ENCODE data around the gene TPD52L2.
"Not testable (repeated sequence)": the region's sequence is repeated elsewhere in the genome, so short reads cannot be mapped to it uniquely, and the experiment has no call there.

TPD52L2 gene

DNA sequence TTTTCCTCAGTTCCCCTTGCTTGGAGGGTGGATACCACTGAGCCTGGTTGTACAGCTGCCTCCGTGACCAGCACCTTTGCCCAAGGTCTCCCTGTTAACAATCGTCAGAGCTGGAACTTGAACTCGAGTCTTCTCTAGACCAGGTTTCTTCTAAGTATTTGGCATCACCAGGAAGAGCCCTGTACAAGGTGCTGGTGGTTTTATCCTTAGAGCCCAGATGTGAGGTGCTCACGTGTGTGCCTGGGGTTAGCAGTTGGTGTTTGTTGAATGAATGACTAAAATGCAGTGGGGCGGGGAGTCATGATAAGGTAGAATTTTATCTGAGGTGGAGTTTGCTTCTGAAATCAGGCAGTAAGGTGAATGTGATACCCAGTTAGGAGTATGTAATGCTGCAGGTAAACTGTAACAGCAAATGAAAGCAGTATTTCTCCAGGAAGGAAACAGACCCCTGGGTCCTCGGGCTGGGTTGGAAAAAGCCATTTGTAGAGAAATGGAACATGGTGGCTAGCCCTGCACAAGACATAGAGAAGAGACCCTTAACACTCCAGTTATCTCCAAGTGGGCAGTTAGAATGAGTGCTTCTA is 33.0 kb downstream of the TPD52L2 start:
- no peak for DNase-seq

DNA sequence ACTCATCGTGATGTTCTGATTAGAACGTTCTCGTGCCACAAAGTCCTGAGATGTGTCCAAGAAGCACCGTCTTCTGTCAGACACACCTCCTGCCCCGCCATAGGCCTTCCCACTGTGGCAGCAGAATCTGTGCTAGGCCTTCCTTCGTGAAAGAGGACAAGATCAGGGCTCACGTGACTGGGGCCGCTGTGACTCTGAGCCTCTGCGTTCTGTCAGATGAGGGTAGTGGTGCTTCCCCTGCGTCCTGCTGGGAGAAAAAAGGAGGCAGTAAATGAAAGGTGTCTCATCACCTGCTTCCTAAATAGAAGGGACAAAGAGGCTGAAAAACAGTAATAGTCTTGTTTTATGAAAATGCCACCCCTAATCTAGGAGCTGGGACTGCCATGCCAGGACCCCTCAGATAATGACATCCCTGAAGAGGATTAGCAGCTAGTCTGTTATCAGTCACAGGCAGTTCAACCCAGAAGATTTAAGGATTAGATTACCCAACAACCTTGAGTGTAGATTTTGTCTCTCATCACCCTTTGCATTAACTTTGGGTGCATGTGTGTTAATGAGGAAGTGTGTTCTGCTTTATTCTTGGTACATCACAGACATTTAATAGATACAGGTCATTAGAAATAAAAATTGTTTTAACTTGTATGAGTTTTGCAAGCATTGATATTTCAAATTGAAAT is 34.0 kb downstream of the TPD52L2 start:
- peak in 1 of 2 donors; percentile 29 for DNase-seq

DNA sequence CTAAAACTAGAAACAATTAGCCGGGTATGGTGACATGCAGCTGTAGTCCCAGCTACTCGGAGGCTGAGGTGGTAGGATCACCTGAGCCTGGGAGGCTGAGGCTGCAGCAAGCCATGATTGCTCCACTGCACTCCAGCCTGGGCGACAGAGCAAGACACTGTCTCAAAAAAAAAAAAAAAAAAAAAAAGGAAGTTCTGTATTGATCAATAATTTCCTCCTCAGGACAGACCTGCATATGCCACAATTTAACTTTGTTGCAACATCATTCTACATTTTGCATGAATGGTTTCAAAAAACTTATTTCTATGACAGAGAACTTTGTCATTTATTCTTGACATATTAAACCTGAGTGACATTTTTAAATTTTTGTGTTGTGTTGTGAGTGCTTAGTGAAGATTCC is 35.3 kb downstream of the TPD52L2 start:
- no peak for DNase-seq

DNA sequence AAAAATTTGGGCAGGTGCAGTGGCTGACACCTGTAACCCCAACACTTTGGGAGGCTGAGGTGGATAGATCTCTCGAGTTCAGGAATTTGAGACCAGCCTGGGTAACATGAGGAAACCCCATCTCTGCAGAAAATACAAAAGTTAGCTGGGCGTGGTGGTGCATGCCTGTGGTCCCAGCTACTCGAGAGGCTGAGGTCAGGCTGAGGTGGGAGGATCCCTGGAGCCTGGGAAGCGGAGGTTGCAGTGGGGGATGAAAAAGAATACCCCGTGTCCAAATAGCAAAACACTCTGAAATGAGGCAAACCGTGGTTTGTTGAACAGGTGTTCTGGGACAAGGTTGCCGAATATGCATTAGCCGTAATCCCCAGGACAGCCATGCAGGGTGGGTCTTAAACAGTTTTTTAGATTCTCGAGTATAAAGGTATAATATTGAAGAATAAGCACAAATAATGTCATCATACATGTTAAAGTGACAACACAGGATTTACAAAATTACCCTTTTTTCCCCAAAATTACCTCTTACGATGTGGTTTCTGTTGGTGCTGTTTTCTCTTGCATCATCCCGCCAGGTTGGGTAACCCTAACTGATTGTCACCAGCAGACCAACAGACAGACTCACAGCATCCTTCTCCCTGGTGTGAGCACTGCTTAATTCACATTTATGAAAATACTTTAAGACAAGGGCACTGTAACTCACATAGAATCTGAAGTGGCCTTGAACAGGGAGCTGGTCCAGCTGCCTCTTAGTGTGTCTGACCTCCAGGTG is 38.9 kb downstream of the TPD52L2 start:
- no peak for DNase-seq

DNA sequence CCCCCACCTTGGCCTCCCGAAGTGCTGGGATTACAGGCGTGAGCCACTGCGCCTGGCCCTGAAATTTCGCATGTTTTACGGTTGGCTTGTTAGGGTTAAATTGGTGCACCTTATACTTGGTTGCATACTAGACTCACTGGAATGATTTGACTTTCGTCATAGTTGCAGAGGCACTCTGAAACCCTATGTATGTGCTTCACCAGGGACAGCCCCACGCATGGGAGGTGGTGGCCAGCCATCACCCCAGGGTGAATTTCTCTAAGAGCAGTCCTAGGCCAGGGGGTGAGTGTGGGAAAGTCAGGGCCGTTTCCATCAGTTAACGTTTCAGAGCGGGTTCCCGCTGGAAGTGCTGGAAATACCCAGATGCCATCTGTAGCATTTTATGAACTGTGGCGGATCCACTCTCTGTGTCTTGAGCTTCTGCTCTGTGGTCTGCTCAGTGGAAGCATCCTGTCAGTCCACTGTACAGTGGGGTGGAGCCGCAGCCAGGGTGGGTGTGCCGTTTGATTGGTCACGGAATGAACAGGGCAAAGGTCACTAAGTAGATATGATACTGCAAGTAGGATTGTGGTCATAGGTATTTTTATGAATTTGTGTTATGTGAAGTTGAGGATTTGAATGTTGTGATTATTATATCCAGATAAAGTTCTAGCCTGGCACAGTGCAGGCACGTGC is 43.1 kb downstream of the TPD52L2 start:
- no peak for DNase-seq

DNA sequence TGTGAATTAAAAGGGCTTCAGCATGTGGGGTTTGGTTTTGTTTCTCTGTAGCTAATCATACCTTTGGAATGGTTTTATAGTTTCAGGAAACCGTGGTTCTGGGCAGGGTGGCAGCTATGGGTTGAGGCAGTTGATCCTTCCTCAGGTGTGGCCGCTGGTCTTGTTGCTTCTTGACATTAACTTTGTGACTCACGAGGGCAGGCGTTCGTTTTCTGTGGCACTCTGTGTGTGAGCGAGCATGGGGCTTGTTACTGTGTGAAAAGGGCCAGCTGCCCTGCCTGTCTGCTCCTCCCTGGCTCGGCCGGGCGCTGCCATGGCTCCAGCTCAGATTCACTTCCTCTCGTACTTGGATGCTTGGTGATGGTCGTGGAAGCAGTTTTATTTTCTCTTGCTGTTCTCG is 46.1 kb downstream of the TPD52L2 start:
- no peak for DNase-seq

DNA sequence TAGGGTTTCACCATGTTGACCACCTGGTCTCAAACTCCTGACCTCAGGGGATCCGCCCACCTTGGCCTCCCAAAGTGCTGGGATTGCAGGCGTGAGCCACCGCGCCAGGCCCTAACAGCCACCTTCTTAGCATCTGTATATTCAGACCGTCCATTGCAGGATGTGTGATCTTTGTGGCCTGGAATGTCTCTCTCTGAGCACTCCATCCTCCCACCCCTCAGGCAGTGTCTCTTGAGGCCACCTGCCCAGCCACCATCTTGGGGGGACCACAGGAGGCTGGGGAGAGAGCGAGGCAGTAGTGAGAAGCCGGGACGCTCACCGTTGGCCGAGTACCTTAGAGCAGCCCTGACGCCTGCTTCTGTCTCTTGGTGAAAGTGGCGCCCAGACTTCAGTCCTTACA is 48.7 kb downstream of the TPD52L2 start:
- DNase-seq, result no peak

DNA sequence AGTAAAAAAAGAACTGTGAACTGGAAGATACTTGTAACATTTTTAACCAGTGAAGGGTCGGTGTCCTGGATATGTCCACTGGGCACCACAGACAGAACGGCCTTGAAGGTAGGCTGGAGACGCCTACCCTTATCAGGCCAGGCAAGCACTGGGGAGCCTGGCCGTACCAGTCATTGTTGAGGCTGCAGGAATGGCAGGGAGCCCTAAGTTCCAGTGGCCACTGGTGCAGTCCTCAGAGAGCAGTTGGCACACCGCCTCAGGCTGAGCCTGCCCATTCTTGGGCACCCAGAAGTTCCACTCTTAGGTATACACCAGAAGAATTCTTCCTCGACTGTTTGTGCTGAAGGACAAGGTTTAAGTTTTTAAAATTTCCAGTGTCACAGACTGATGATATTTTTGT is 50.4 kb downstream of the TPD52L2 start:
- DNase-seq, result no peak

DNA sequence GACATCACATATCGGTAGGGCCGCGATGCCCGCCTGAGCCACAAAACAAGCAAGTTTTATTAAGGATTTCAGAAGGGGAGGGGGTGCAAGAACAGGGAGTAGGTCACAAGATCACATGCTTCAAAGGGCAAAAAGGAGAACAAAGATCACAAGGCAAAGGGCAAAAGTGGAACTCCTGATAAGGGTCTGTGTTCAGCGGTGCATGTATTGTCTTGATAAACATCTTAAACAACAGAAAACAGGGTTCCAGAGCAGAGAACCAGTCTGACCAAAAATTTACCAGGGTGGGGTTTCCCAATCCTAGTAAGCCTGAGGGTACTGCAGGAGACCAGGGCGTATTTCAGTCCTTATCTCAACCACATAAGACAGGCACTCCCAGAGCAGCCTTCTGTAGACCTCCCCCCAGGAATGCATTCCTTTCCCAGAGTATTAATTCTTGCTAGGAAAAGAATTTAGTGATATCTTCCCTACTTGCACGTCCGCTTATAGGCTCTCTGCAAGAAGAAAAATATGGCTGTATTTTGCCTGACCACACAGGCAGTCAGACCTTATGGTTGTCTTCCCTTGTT is 51.4 kb downstream of the TPD52L2 start:
- DNase-seq, result not testable (repeated sequence)

DNA sequence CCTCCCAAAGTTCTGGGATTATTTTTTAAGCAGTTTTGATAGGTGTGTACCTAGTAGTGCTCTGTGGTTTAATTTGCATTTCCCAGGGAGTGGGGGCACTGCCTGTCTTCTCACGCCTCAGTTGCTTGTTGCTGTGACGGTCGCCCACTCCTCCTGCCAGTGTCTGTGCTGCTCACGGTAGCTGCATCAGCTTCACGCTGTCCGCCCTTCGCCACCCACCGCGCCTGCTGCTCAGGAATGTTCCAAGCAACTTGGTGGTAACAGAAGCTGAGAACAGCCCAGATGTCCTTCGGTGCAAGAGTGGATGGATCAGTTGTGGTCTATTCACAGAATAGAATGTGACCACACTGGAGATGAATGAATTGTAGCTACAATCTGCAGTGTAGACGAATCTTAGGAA is 52.7 kb downstream of the TPD52L2 start:
- DNase-seq, result peak in 1 of 2 donors; percentile 19

DNA sequence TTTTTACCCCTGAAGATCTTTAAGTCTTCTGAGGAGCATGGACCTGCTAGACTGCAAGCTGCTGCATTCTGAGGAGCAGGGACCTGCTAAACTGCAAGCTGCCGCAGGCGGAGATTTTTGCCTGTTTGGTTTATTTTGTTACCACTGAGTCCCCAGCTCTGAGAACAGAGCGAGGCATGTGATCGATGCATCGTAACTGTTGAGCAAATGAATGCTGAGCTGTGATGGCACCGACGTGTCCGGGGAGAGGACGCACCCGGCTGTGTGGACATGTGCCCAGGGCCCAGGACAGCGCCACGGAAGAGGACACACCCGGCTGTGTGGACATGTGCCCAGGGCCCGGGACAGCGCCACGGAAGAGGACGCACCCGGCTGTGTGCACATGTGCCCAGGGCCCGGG is 54.1 kb downstream of the TPD52L2 start:
- DNase-seq, result no peak

DNA sequence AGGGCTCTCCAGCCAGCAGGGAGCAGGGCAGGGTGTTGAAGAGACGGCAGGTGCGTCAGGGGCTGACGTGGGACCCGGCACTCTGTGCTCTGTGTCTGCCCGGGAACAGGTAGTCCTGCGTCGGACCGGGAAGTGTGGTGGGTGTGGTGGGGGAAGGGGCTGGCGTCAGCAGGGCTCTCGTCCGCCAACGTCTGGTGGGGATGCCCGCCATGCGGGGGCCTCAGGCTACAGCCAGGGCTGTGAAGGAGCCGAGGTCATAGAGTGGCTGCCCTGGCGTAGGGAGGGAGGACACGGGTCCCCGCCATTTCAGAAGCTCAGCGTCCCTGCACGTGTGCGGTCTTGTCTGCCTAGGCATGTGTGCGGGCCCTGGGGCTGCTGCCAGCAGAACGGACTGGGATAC is 55.2 kb downstream of the TPD52L2 start:
- no peak for DNase-seq

DNA sequence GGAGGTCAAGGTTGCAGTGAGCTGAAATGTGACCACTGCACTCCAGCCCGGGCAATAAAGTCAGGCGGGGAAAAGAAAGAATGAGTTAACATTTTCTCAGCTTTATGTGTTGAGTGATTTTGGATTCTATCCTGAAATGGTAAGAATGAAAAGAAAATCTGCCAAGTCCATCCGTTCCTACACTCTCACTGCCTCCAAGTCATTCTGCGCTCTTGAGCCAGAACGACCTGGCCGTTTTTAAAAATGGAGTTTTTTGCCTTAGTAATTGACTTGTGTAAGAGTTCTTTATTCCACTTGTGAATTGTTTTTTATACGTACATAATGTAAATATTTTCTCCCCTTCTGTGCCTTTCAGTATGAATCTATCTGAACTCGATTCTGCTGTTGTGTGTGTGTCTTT is 58.6 kb downstream of the TPD52L2 start:
- DNase-seq, result no peak

DNA sequence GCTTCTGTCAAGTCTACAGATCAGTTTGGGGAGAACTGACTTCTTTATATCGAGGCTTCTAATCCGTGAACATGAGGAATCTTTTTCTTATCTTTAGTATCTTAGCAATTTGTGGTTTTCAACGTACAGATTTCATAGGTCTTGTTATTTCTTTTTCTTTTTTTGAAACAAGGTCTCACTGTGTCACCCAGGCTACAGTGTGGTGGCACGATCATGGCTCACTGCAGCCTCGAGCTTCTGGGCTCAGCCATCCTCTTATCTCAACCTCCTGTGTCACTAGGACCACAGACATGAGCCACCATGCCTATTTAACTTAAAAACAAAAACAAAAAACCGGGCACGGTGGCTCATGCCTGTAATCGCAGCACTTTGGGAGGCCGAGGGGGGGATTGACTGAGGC is 59.2 kb downstream of the TPD52L2 start:
- no peak for DNase-seq

DNA sequence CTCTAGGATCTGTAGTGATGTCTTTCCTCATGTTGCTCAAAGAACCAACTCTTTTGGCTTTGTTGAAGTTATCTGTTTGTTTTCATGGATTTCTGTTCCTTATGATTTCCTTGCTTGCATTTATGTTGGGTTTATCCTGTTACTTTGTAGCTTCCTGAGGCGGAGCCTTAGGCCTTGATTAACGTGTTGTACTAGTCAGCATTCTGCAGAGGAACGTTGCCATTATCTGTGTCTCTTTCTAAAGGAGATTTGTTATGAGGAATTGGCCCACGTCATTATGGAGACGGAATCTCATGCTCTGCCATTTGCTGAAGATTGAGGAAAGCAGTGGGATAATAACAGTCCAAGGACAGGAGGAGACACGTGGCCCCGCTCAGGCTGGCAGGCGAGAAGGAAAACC is 61.2 kb downstream of the TPD52L2 start:
- DNase-seq, result no peak

DNA sequence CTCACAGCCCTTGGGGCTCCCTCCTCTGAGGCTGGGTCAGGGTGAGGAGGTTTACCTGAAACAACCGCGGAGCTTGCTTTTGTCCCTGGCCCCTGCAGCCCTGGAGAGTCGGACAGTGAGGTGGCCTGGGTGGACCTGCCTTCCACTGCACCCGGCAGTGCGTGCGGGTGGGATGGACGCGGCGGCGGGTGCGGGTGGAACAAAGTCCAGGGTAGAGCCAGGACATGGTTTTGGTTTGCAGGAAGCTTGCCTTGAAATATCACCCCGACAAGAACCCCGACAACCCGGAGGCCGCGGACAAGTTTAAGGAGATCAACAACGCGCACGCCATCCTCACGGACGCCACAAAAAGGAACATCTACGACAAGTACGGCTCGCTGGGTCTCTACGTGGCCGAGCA is 64.0 kb downstream of the TPD52L2 start:
- DNase-seq, result no peak

DNA sequence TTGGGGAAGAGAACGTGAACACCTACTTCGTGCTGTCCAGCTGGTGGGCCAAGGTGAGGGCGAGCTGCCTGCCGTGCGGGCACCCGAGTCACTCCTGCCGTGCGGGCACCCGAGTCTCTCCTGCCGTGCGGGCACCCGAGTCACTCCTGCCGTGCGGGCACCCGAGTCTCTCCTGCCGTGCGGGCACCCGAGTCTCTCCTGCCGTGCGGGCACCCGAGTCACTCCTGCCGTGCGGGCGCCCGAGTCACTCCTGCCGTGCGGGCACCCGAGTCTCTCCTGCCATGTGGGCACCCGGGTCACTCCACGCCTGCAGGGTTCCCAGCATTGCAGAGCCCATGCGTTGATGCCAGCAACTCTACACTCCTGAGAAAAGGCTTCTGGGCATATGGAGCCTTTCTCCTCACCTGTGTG is 64.4 kb downstream of the TPD52L2 start:
- DNase-seq, result not testable (repeated sequence)

DNA sequence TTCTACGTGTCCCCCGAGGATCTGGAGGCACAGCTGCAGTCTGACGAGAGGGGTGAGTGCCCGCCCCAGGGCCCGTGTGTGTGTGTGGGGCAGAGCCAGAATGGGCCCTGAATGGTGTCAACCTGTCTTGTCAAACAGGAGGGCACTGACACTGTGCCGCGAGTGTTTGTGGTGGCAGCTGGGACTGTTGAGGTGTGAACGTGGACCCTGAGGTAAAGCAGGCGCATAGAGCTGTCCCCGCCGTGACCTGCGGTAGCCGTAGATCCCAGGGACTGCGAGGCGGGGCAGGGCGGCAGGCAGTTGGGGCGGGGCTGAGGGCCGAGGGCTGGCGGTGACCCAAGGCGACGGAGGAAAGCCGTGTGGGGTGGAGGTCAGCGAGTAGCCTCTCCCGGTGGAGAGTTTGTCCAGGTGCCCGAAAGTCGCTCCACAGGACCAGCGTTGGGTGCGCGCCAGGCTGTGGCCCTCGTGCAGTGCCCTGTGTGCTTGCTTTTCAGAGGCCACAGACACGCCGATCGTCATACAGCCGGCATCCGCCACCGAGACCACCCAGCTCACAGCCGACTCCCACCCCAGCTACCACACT is 66.0 kb downstream of the TPD52L2 start:
- DNase-seq, result no peak

DNA sequence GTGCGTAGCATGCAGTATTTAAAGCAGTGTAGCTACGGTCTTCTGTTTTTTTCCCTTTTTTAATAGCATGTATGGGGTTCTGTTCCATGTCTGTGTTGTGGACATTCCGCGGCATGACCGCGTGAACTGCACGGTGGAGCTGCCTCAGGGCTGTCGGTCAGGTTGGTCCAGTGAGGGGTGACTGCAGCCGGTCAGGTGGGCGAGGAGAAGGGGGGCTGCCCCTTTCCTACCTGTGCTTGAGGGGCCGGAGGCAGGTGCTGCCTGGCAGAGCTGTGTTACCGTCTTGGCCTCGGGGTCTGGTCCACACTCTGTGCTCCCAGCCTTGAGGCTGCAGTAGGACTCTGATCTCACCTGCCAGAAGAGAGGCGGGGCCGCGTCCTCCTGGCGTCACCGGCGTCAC is 66.7 kb downstream of the TPD52L2 start:
- no peak for DNase-seq

DNA sequence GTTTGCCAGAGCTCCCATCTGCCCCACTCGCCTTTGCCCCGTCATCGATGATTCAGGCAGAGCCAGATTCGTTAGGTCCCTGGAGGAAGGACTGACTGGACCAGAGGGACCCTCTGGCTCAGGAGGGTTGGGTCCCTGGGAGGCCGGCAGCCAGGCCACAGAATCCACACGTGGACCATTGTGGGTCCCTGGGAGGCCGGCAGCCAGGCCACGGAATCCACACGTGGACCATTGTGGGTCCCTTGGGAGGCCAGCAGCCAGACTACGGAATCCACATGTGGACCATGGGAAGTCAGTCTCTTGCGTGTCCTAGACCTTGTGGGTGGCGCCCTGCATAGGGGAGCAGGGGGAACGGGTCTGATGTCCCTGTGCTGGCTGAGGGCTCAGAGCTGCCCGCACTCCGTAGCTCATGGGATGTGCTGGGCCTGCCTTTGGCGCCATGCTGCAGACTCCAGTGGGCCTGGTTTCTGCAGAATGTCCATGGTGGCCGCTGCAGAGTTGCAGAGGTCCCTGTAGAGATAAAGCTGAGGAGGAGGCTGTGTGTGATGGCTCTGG is 67.6 kb downstream of the TPD52L2 start:
- no peak for DNase-seq

DNA sequence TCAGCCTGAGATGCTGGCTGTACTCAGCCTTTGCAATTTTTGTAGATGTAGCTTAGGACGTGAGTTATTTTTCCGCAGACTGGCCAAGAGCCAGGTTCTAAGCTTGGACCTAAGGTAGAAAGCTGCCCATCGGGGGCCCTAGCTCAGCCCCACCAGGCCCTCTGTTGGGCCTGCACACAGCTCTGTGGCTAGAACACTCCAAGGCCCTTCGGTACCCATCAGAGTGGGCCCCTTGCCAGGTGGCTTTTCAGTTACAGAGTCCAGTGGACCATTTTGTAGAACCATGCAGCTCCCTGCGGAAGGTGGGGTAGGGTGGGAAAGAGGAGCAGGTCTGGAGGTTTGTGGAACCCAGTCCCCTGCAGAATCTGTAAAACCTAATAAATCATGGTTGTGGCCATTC is 68.6 kb downstream of the TPD52L2 start:
- no peak for DNase-seq

DNA sequence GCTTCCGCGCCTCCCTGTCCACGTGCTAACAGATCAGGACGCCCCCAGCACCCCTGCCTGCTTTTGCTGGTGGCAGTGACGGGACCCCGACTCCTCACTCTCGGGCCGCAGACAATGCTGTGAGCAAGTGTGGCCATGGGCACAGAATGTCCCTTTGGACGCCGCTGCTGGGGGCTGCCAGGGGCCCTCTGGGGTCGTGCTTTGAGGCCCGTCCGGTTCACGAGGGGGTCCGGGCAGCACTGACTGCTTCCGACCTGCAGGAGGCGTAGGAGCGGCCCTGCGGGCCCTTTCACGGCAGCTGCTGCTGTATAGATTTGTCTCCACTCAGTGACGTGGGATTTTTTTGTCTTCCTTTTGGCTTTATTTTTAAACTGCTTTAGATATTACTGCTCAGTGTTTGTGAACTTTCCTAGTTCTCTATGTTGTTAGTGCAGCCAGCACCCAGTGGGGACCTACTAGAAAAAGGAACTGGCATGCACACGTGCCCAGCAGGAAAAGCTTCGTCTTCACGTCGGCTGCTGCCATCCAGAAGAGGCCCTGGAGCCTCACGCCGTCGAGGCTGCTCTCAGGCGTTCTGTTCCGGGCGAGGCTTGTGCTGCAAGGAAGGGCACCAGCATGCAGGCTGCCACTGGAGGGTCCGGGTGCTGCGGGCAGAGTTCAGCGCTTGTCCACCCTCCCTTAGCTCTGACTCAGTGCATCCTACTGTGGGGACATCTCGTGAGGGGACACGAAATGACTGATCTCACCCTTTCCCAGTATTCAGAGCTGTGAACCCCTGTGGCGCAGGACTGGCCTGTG is 69.4 kb downstream of the TPD52L2 start:
- no peak for DNase-seq
